Vagina (tissue), 2 donors: ENCODE measurements around the gene C1orf216.

Experiments used
- CTCF ChIP-seq, 3 experiments: fragments of 450-650 bp in 2 of 3; fragments of 200-600 bp in 1 of 3; sonication (generic) in 1 of 3; IDR thresholded peaks; one replicate each; pipeline ENCODE4 v1.5.1; 2017 to 2019; ENCODE audit warnings: antibody characterized with exemption in 3 of 3, mild to moderate bottlenecking in 2 of 3, moderate library complexity in 2 of 3
- POLR2AphosphoS5 ChIP-seq, 2 donors: sonication (generic); formaldehyde crosslinking; IDR thresholded peaks; one replicate each; pipeline ENCODE4 v1.9.0; 2017; ENCODE audit warnings: antibody characterized with exemption in 2 of 2, mild to moderate bottlenecking in 2 of 2, low read depth in 1 of 2; ENCODE audit not compliant: insufficient read depth in 1 of 2

GRCh38 chr1:35708952-35709351 lies 9.7 kb downstream of the C1orf216 start:
- no peak for TF ChIP-seq CTCF (IDR thresholded peaks at IDR 0.05)
- TF ChIP-seq POLR2AphosphoS5 (IDR thresholded peaks at IDR 0.05; ENCODE audit: insufficient read depth in 1 of 2, low read depth in 1 of 2), result no peak
